Gastrocnemius medialis (tissue), 4 donors: ENCODE measurements around the gene PRMT1. TPM values are rescaled to one million over a fixed set of nuclear protein-coding genes. Genes with fewer than 3 reads are reported as not detected.
A peak's percentile ranks its signal among the peaks of the same experiment; 100 is the strongest.

ENCODE experiments used
- ATAC-seq, 2 donors: fragments of 150-250 bp; one replicate each; pipeline ENCODE4 v1.9.1; 2016
- DNase-seq, 2 donors: peaks; one replicate each; pipeline ENCODE4 v3.0.0-alpha.2; 2019
- H3K27ac ChIP-seq, 4 donors: fragments of 200-600 bp; sonication (generic); 1 replicate in 1 of 4; 2 replicates in 3 of 4; pipeline ENCODE4 v1.5.1; 2016 to 2018; ENCODE audit warnings: mild to moderate bottlenecking in 2 of 4, moderate library complexity in 1 of 4
- H3K27me3 ChIP-seq, 3 donors: fragments of 200-600 bp; sonication (generic) in 2 of 3; 1 replicate in 1 of 3; 2 replicates in 2 of 3; pipeline versions ENCODE4 v1.5.1 to v1.6.0; 2016 to 2019; ENCODE audit warnings: mild to moderate bottlenecking in 1 of 3, moderate library complexity in 1 of 3
- H3K36me3 ChIP-seq, 2 donors: fragments of 200-600 bp; sonication (generic) in 1 of 2; one replicate each; pipeline ENCODE4 v1.5.1; 2017 to 2018
- H3K4me1 ChIP-seq, 2 donors: fragments of 200-600 bp; sonication (generic) in 1 of 2; one replicate each; pipeline ENCODE4 v1.5.1; 2016 to 2017; ENCODE audit warnings: mild to moderate bottlenecking in 2 of 2
- H3K4me3 ChIP-seq, 4 donors: fragments of 200-600 bp; sonication (generic) in 3 of 4; 1 replicate in 1 of 4; 2 replicates in 3 of 4; pipeline ENCODE4 v1.5.1; 2016 to 2019; ENCODE audit warnings: mild to moderate bottlenecking in 2 of 4
- H3K9me3 ChIP-seq, 3 donors: fragments of 200-600 bp; sonication (generic) in 2 of 3; 1 replicate in 1 of 3; 2 replicates in 2 of 3; pipeline ENCODE4 v1.5.1; 2016 to 2019
- CTCF ChIP-seq, 5 experiments: fragments of 450-650 bp in 3 of 5; fragments of 200-600 bp in 2 of 5; sonication (generic) in 2 of 5; IDR thresholded peaks in 4 of 5; conservative IDR thresholded peaks in 1 of 5; 1 replicate in 4 of 5; 2 replicates in 1 of 5; pipeline ENCODE4 v1.5.1; 2016 to 2019; ENCODE audit warnings: antibody characterized with exemption in 5 of 5, mild to moderate bottlenecking in 3 of 5, moderate library complexity in 3 of 5
- POLR2A ChIP-seq, 2 donors: fragments of 450-650 bp; IDR thresholded peaks; one replicate each; pipeline ENCODE4 v1.6.1; 2017; ENCODE audit warnings: antibody characterized with exemption in 2 of 2, mild to moderate bottlenecking in 2 of 2, moderate library complexity in 2 of 2
- in situ Hi-C, 4 donors: fragments of 200-750 bp; cut with MboI; loops; one replicate each; pipeline versions ENCODE4 v1.15.0 to v1.8.0; 2017; ENCODE audit warnings: low sequenced_read_pairs in 4 of 4
- intact Hi-C: fragments of 100-400 bp; cut with DNase I; formaldehyde crosslinking; loops from one replicate; pipeline ENCODE4 v1.15.1; 2023; ENCODE audit warnings: low total_unique reads
- total RNA-seq, 4 donors: library from RNA; depleted of rRNA; stranded (reverse); fragments of >200 nt; gene quantifications; one replicate each; pipeline versions ENCODE4 v1.1.0 to v1.2.3, GENCODE V29; 2016

PRMT1 gene
- total RNA-seq, 4 donors from 2014 or later: 190 to 242 (median 229) TPM

- DNase-seq (no peak), ATAC-seq (no peak)
- H3K27me3 ChIP-seq: peaks cover 0 to 5% (median 0%) of the 10 kb centered on the region in 3 donors
- no peaks in the 10 kb centered on the region for H3K4me1 ChIP-seq
- no peaks in the 10 kb centered on the region for H3K36me3 ChIP-seq
- no peak for TF ChIP-seq CTCF (IDR thresholded peaks at IDR 0.05 in 4 of 5, conservative IDR thresholded peaks at IDR 0.05 in 1 of 5)
- no peak for TF ChIP-seq POLR2A (IDR thresholded peaks at IDR 0.05)
- intact Hi-C loops: no loop called here
- no peak overlapping the region for H3K27ac ChIP-seq
- H3K4me3 ChIP-seq: no peak overlapping the region
- in situ Hi-C loops: no loop called here
- no peaks in the 10 kb centered on the region for H3K9me3 ChIP-seq
These were observed 28.8 kb downstream of the PRMT1 start for GRCh38 chr19:49705919-49706318.

- Histone ChIP-seq H3K4me3 (no peak overlapping the region), H3K27ac (no peak overlapping the region), H3K9me3 (no peaks in the 10 kb centered on the region), H3K27me3 (no peaks in the 10 kb centered on the region), H3K36me3 (no peaks in the 10 kb centered on the region), H3K4me1 (no peaks in the 10 kb centered on the region)
- ATAC-seq (no peak), DNase-seq (no peak)
- in situ Hi-C loops (no loop called here), intact Hi-C loops (no loop called here)
- TF ChIP-seq CTCF (IDR thresholded peaks at IDR 0.05 in 4 of 5, conservative IDR thresholded peaks at IDR 0.05 in 1 of 5) (no peak), POLR2A (IDR thresholded peaks at IDR 0.05) (no peak)
These were observed 33.4 kb downstream of the PRMT1 start for GRCh38 chr19:49710372-49710951.

GRCh38 chr19:49712397-49712859 is 35.4 kb downstream of the PRMT1 start:
- peak in 1 of 2 donors; percentile 51 for ATAC-seq
- in situ Hi-C loops: no loop called here
- no peak overlapping the region for H3K4me3 ChIP-seq

GRCh38 chr19:49713236-49713845 is 36.3 kb downstream of the PRMT1 start:
- intact Hi-C loops (no loop called here), in situ Hi-C loops (no loop called here)
- Histone ChIP-seq H3K27ac (no peak overlapping the region), H3K36me3 (no peaks in the 10 kb centered on the region), H3K9me3 (no peaks in the 10 kb centered on the region), H3K27me3 (no peaks in the 10 kb centered on the region), H3K4me3 (no peak overlapping the region), H3K4me1 (no peaks in the 10 kb centered on the region)
- TF ChIP-seq CTCF (IDR thresholded peaks at IDR 0.05 in 4 of 5, conservative IDR thresholded peaks at IDR 0.05 in 1 of 5) (no peak), POLR2A (IDR thresholded peaks at IDR 0.05) (no peak)
- DNase-seq: no peak
- ATAC-seq: no peak

More at GRCh38 chr19:49712397-49712859, 35.4 kb downstream of the PRMT1 start:
- H3K9me3 ChIP-seq: no peaks in the 10 kb centered on the region
- intact Hi-C loops: no loop called here
- H3K27ac ChIP-seq: no peak overlapping the region
- no peaks in the 10 kb centered on the region for H3K4me1 ChIP-seq
- no peaks in the 10 kb centered on the region for H3K27me3 ChIP-seq
- no peaks in the 10 kb centered on the region for H3K36me3 ChIP-seq
- peak; percentile 25 to 39 for DNase-seq
- no peak for TF ChIP-seq CTCF (IDR thresholded peaks at IDR 0.05 in 4 of 5, conservative IDR thresholded peaks at IDR 0.05 in 1 of 5)
- no peak for TF ChIP-seq POLR2A (IDR thresholded peaks at IDR 0.05)
